Activated CD4-positive, alpha-beta T cell treated with anti-CD3 and anti-CD28 coated beads, Interleukin-10, Interleukin-2, amounts not matched to agents 100 ng/mL and 50 ng/mL, durations not matched to agents 16 hours and 8 hours (primary cell): ENCODE results near the gene STH.
"Not testable (repeated sequence)": the region's sequence is repeated elsewhere in the genome, so short reads cannot be mapped to it uniquely, and the experiment has no call there.

Experiments
- DNase-seq: peaks from one replicate; pipeline ENCODE4 v3.0.0-alpha.2; 2020

STH gene

GRCh38 chr17:46008591-46008990 is 9.5 kb downstream of the STH start:
- DNase-seq = no peak

GRCh38 chr17:46009681-46010596 is 10.9 kb downstream of the STH start:
- no peak for DNase-seq

- no peak for DNase-seq
Observed at GRCh38 chr17:46010597-46011186, 11.6 kb downstream of the STH start.

- DNase-seq = no peak
Observed at GRCh38 chr17:46011711-46012505, 12.9 kb downstream of the STH start.

GRCh38 chr17:46012506-46013079 is 13.5 kb downstream of the STH start:
- DNase-seq = no peak

- DNase-seq = no peak
Observed at GRCh38 chr17:46013127-46013501, 14.1 kb downstream of the STH start.

GRCh38 chr17:46013502-46014165 is 14.6 kb downstream of the STH start:
- DNase-seq = no peak

GRCh38 chr17:46019408-46019925 is 20.4 kb downstream of the STH start:
- DNase-seq = not testable (repeated sequence)

- peak; percentile 53 for DNase-seq
Observed at GRCh38 chr17:46020023-46020761, 21.1 kb downstream of the STH start.

GRCh38 chr17:46020998-46021397 is 21.9 kb downstream of the STH start:
- no peak for DNase-seq

GRCh38 chr17:46023366-46023765 is 24.3 kb downstream of the STH start:
- not testable (repeated sequence) for DNase-seq

- no peak for DNase-seq
Observed at GRCh38 chr17:46023783-46024388, 24.8 kb downstream of the STH start.

GRCh38 chr17:46024590-46024989 is 25.5 kb downstream of the STH start:
- no peak for DNase-seq

- no peak for DNase-seq
Observed at GRCh38 chr17:46025060-46025459, 26.0 kb downstream of the STH start.

- DNase-seq = no peak
Observed at GRCh38 chr17:46025510-46026165, 26.6 kb downstream of the STH start.

GRCh38 chr17:46026166-46027047 is 27.4 kb downstream of the STH start:
- no peak for DNase-seq

- DNase-seq = no peak
Observed at GRCh38 chr17:46027048-46027975, 28.3 kb downstream of the STH start.

GRCh38 chr17:46027976-46028325 is 28.9 kb downstream of the STH start:
- no peak for DNase-seq

- DNase-seq = no peak
Observed at GRCh38 chr17:46028374-46028773, 29.3 kb downstream of the STH start.
